ENCODE measurements around the gene EXT2. TPM values are rescaled to one million over a fixed set of nuclear protein-coding genes. Genes with fewer than 3 reads are reported as not detected.

The EXT2 gene
- 42.9 and 45.9 TPM in 2 replicates for total RNA-seq (2021)
- long read RNA-seq, transcript EXT2-203 (14 exons, 3,454 nt): minor isoform, 12 of 402 reads
- long read RNA-seq, transcript EXT2-210 (14 exons, 3,136 nt): major isoform, 344 of 402 reads
- long read RNA-seq, partial matches to known transcripts: 13 of 402 reads
- long read RNA-seq, other reads (novel, unspliced or antisense): 33 of 402 reads

DNA sequence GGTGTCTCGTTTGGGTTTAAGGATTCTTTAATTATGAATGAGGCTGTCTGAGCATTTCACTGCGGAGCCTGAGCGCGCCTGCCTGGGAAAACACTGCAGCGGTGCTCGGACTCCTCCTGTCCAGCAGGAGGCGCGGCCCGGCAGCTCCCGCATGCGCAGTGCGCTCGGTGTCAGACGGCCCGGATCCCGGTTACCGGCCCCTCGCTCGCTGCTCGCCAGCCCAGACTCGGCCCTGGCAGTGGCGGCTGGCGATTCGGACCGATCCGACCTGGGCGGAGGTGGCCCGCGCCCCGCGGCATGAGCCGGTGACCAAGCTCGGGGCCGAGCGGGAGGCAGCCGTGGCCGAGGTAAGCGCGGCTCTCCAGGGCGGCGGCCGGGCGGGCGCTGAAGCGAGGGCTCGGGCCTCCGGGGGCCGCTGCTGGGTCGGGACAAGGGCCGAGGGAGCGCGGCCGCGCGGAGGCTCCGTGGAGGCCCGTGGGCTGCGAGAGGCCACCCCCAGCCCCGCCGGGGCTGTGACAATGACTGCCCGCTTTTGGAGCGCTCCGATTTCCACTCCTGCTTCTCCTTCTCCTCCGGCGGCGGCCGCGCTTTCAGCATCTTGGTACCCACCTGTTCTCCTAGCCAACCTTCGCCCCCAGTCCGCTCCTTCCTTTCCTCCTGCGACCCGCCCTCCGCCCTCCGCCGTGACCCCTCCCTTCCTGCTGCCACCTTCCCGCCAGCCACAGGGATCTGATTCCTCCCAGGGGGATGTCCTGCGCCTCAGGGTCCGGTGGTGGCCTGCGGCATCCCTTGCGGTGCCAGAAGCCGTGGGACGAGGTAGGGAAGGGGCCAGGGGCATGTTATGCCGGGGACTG lies at the start of gene EXT2:
TSS of gene EXT2 (plus strand) at position 173 of the 854 bp plus-strand sequence. CDS start 12,035 bp downstream, outside the sequence.
- Histone ChIP-seq H4K5ac (ENCODE audit: insufficient read length, low read depth, low read length) (no peak within 1 kb of the TSS), H3K23me2 (ENCODE audit: insufficient read length, low read depth, low read length, poor library complexity, severe bottlenecking) (peaks cover 9% of the 10 kb centered on the region), H2BK12ac (ENCODE audit: insufficient read length, low read depth, low read length) (no peak within 1 kb of the TSS), H3K79me1 (ENCODE audit: insufficient read depth, low read depth, low read length, poor library complexity, severe bottlenecking) (peaks cover 3% of the 10 kb centered on the region), H3K18ac (ENCODE audit: insufficient read length, low read depth, low read length) (no peak within 1 kb of the TSS), H3K56ac (ENCODE audit: insufficient read length, low read depth, low read length) (no peak within 1 kb of the TSS), H3K4ac (ENCODE audit: low read depth, low read length) (no peak within 1 kb of the TSS), H3K4me2 (ENCODE audit: insufficient read depth, insufficient read length, low read length) (peak within 1 kb of the TSS; percentile 75), H3K14ac (ENCODE audit: insufficient read depth, low read length) (peak within 1 kb of the TSS; percentile 53), H2BK5ac (ENCODE audit: insufficient read length, low read length) (no peak within 1 kb of the TSS), H3K9me3 (ENCODE audit: control insufficient read depth, low read depth, low read length) (no peaks in the 10 kb centered on the region), H4K8ac (replicated peaks; ENCODE audit: insufficient read length, low read depth, low read length) (no peak within 1 kb of the TSS), H3T11ph (ENCODE audit: low read length) (no peak within 1 kb of the TSS), H4K20me1 (ENCODE audit: control insufficient read depth, insufficient read depth, insufficient read length) (no peaks in the 10 kb centered on the region), H3K9ac (ENCODE audit: extremely low read depth, insufficient read length, low read length) (no peak within 1 kb of the TSS), H3K27ac (ENCODE audit: insufficient read length, low read depth, low read length) (no peak within 1 kb of the TSS), H2AFZ (ENCODE audit: low read length) (no peak within 1 kb of the TSS), H3K23ac (ENCODE audit: insufficient read length, low read depth, low read length) (no peak within 1 kb of the TSS), H3K27me3 (ENCODE audit: insufficient read depth, low read length) (no peaks in the 10 kb centered on the region), H2BK120ac (ENCODE audit: low read depth, low read length, poor library complexity, severe bottlenecking) (no peak within 1 kb of the TSS), H3K79me2 (ENCODE audit: insufficient read depth, low read length) (0 out of 2 replicates have a peak, but pooled peaks cover 6% of the 10 kb centered on the region), H2BK20ac (ENCODE audit: low read depth, low read length, poor library complexity, severe bottlenecking) (no peak within 1 kb of the TSS), H2BK15ac (ENCODE audit: low read depth, low read length) (no peak within 1 kb of the TSS), H4K91ac (ENCODE audit: insufficient read length, low read depth, low read length) (no peak within 1 kb of the TSS), H2AK5ac (ENCODE audit: insufficient read length, low read length) (no peak within 1 kb of the TSS), H3K4me1 (ENCODE audit: insufficient read depth, low read length) (no peaks in the 10 kb centered on the region)
- Mint-ChIP-seq H3K36me3 (ENCODE audit: insufficient read depth in 1 of 3, low read depth in 3 of 3) (peaks cover 0 to 5% (median 0%) of the 10 kb centered on the region in 3 experiments; a peak in 2 of 7 replicates), H3K27ac (no peak within 1 kb of the TSS), H3K9me3 (no peaks in the 10 kb centered on the region; a peak in 1 of 5 replicates), H3K27me3 (ENCODE audit: low read depth) (no peaks in the 10 kb centered on the region; the same call in 1 of the 2 replicates), H3K4me3 (peak within 1 kb of the TSS; percentile 84 to 89), H3K4me1 (peaks cover 11 to 12% of the 10 kb centered on the region in 2 experiments)
- TF ChIP-seq, protein P1, sequence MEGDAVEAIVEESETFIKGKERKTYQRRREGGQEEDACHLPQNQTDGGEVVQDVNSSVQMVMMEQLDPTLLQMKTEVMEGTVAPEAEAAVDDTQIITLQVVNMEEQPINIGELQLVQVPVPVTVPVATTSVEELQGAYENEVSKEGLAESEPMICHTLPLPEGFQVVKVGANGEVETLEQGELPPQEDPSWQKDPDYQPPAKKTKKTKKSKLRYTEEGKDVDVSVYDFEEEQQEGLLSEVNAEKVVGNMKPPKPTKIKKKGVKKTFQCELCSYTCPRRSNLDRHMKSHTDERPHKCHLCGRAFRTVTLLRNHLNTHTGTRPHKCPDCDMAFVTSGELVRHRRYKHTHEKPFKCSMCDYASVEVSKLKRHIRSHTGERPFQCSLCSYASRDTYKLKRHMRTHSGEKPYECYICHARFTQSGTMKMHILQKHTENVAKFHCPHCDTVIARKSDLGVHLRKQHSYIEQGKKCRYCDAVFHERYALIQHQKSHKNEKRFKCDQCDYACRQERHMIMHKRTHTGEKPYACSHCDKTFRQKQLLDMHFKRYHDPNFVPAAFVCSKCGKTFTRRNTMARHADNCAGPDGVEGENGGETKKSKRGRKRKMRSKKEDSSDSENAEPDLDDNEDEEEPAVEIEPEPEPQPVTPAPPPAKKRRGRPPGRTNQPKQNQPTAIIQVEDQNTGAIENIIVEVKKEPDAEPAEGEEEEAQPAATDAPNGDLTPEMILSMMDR (conservative IDR thresholded peaks at IDR 0.05): peak; percentile 86
- DNase-seq: peak; percentile 88
- no CpG with 5 or more reads among the region's 83 CpGs for WGBS (ENCODE audit: extremely low coverage, insufficient read length, low lambda C conversion rate)
